Fibroblast of mammary gland (primary cell): ENCODE results near the gene PRDM9.
"Not testable (repeated sequence)": the region's sequence is repeated elsewhere in the genome, so short reads cannot be mapped to it uniquely, and the experiment has no call there.

Experiments
- DNase-seq: peaks from one replicate; pipeline ENCODE4 v3.0.0-alpha.2; 2010; ENCODE audit warnings: low read depth
- H3K4me3 ChIP-seq: 2 replicates; pipeline ENCODE4 v1.5.1; 2011; ENCODE audit warnings: low read depth, mild to moderate bottlenecking, low read length, moderate library complexity; ENCODE audit not compliant: control insufficient read depth
- CTCF ChIP-seq: conservative IDR thresholded peaks from 2 replicates; pipeline ENCODE4 v1.5.1; 2011; ENCODE audit warnings: low read depth, low read length, inconsistent platforms; ENCODE audit not compliant: control insufficient read depth, insufficient read depth

PRDM9 gene

DNA sequence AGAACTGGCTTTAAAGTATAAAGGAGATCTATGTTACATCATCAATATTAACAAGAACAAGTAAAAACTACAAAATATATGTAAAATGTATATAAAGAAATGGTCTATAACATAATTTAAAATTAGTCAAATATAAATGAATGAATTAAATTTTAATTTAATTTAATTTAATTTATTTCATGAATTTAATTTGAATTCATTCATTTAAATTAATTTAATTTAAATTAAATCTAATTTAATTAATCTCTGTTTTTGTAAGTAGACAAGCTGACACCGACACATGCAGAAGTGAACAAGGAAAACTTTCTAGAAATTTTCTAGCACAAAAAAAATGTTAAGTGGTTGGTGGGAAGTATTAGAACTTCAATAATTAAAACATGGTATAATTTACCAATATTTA, 10.8 kb upstream of the PRDM9 start:
- no peak overlapping the region for H3K4me3 ChIP-seq
- TF ChIP-seq CTCF: no peak
- no peak for DNase-seq

GRCh38 chr5:23506329-23507236, 826 bp upstream of the PRDM9 start:
- DNase-seq: peak; percentile 39
- peak overlapping the region; percentile 19 for H3K4me3 ChIP-seq
- TF ChIP-seq CTCF: peak; percentile 23

DNA sequence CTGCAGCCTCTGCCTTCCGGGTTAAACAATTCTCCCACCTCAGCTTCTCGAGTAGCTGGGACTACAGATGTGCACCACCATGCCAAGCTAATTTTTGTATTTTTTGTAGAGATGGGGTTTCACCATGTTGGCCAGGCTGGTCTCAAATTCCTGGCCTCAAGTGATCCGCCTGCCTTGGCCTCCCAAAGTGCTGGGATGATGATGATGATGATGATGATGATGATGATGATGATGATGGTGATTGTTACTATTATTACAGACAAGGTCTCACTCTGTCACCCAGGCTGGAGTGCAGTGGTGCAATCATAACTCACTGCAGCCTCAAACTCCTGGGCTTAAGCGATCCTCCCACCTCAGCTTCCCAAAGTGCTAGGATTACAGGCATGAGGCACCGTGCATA, 3.0 kb downstream of the PRDM9 start:
- not testable (repeated sequence) for H3K4me3 ChIP-seq, DNase-seq

DNA sequence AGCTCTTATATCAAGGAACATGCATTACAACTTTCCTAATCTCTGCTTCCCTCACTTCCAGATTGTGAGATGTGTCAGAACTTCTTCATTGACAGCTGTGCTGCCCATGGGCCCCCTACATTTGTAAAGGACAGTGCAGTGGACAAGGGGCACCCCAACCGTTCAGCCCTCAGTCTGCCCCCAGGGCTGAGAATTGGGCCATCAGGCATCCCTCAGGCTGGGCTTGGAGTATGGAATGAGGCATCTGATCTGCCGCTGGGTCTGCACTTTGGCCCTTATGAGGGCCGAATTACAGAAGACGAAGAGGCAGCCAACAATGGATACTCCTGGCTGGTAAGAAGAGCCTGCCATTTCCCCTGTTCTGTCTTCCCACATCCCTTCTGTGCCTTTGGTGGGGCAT, 15.1 kb downstream of the PRDM9 start:
- DNase-seq: no peak
- TF ChIP-seq CTCF: no peak
- no peak overlapping the region for H3K4me3 ChIP-seq

DNA sequence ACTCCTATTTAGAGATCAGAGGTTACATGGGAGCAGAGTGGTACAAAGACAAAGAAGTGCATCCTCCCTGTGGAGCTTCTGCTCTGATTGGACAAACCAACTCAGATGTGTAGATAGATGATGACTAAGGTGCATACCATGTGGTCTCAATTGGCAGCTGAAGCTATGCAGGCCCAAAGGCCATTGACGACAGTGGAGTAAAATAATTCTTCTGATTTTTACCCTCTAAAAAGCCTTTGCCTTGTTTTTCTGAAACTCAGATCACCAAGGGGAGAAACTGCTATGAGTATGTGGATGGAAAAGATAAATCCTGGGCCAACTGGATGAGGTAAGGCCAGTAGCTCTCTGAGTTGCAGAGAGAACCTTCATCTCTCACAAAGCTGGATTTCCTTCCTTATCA, 15.6 kb downstream of the PRDM9 start:
- DNase-seq: no peak
- TF ChIP-seq CTCF: no peak
- no peak overlapping the region for H3K4me3 ChIP-seq

DNA sequence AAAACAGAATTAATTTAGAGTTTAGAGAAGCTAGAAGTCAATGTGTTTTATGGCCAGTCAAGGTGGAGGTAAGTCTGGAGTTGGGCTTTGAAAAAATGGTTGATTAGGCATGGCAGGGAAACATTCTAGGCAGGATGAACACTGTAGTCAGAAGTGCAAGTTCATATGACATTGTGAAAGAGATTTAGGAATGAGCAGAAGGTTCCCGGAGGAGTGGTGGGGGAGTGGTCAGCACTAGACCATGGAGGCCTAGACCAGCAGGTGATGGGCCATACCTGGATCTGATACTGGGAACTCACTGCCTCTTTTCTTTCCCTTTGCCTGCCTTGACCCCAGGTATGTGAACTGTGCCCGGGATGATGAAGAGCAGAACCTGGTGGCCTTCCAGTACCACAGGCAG, 16.6 kb downstream of the PRDM9 start:
- no peak for DNase-seq
- no peak for TF ChIP-seq CTCF
- H3K4me3 ChIP-seq: no peak overlapping the region

- TF ChIP-seq CTCF: no peak
Observed at GRCh38 chr5:23525751-23526150, 18.3 kb downstream of the PRDM9 start.

GRCh38 chr5:23526616-23527015, 19.2 kb downstream of the PRDM9 start:
- peak; percentile 2 for DNase-seq
- not testable (repeated sequence) for H3K4me3 ChIP-seq

More at GRCh38 chr5:23525751-23526150, 18.3 kb downstream of the PRDM9 start:
- H3K4me3 ChIP-seq: no peak overlapping the region
- DNase-seq: no peak

DNA sequence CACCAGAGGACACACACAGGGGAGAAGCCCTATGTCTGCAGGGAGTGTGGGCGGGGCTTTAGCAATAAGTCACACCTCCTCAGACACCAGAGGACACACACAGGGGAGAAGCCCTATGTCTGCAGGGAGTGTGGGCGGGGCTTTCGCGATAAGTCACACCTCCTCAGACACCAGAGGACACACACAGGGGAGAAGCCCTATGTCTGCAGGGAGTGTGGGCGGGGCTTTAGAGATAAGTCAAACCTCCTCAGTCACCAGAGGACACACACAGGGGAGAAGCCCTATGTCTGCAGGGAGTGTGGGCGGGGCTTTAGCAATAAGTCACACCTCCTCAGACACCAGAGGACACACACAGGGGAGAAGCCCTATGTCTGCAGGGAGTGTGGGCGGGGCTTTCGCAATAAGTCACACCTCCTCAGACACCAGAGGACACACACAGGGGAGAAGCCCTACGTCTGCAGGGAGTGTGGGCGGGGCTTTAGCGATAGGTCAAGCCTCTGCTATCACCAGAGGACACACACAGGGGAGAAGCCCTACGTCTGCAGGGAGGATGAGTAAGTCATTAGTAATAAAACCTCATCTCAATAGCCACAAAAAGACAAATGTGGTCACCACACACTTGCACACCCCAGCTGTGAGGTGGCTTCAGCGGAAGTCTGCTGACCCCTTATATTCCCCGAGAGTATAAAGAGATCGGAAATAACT, 20.0 kb downstream of the PRDM9 start:
- peak; percentile 59 for DNase-seq

More for the DNA sequence above, 20.0 kb downstream of the PRDM9 start:
- H3K4me3 ChIP-seq: not testable (repeated sequence)
